HepG2 (cell line): ENCODE measurements around the gene PLEKHH3. TPM values are rescaled to one million over a fixed set of nuclear protein-coding genes. Genes with fewer than 3 reads are reported as not detected.

Source experiments
- AGO1 ChIP-seq: fragments of 200-400 bp; formaldehyde crosslinking; IDR thresholded peaks from 2 replicates; pipeline ENCODE4 v1.6.1; 2017; ENCODE audit warnings: mild to moderate bottlenecking, low read depth, low read length, moderate library complexity; ENCODE audit not compliant: poor library complexity, severe bottlenecking
- BORCS8-MEF2B ChIP-seq: sonication (generic); formaldehyde crosslinking; IDR thresholded peaks from 2 replicates; pipeline ENCODE4 v1.8.0; 2022; ENCODE audit warnings: mild to moderate bottlenecking, missing genetic modification reagents
- CEBPG ChIP-seq: IDR thresholded peaks from 2 replicates; pipeline ENCODE4 v1.6.1; 2016
- ELF1 ChIP-seq: sonication (generic); formaldehyde crosslinking; IDR thresholded peaks from 2 replicates; pipeline ENCODE4 v1.4.0; 2020; ENCODE audit warnings: missing genetic modification reagents
- ETV6 ChIP-seq: sonication (generic); formaldehyde crosslinking; conservative IDR thresholded peaks from 2 replicates; pipeline ENCODE4 v1.4.0; 2020; ENCODE audit warnings: missing genetic modification reagents
- GATA4 ChIP-seq: sonication (generic); IDR thresholded peaks from 2 replicates; pipeline ENCODE4 v1.6.1; 2016; ENCODE audit warnings: antibody characterized with exemption, low read depth, borderline replicate concordance
- GRHL1 ChIP-seq: sonication (generic); formaldehyde crosslinking; conservative IDR thresholded peaks from 2 replicates; pipeline ENCODE4 v1.8.0; 2022; ENCODE audit warnings: missing genetic modification reagents
- HDAC2 ChIP-seq: sonication (generic); formaldehyde crosslinking; IDR thresholded peaks from 2 replicates; pipeline ENCODE4 v1.4.0; 2020; ENCODE audit warnings: missing genetic modification reagents
- HIC2 ChIP-seq: sonication (generic); formaldehyde crosslinking; IDR thresholded peaks from 2 replicates; pipeline ENCODE4 v1.9.0; 2022; ENCODE audit warnings: low read depth, missing genetic modification reagents
- HNRNPK ChIP-seq: fragments of 200-400 bp; formaldehyde crosslinking; IDR thresholded peaks from 2 replicates; pipeline ENCODE4 v1.6.1; 2018; ENCODE audit warnings: low read length, low read depth, moderate library complexity, mild to moderate bottlenecking; ENCODE audit not compliant: poor library complexity, severe bottlenecking
- HNRNPUL1 ChIP-seq: fragments of 200-400 bp; formaldehyde crosslinking; IDR thresholded peaks from 2 replicates; pipeline ENCODE4 v1.6.1; 2017; ENCODE audit warnings: low read depth, mild to moderate bottlenecking, low read length, moderate library complexity
- JDP2 ChIP-seq: sonication (generic); formaldehyde crosslinking; IDR thresholded peaks from 2 replicates; pipeline ENCODE4 v1.8.1; 2022; ENCODE audit warnings: missing genetic modification reagents, borderline replicate concordance
- KAT8 ChIP-seq: IDR thresholded peaks from 2 replicates; pipeline ENCODE4 v1.6.1; 2016; ENCODE audit warnings: missing genetic modification reagents, missing compliant biosample characterization
- KDM3A ChIP-seq: IDR thresholded peaks from 2 replicates; pipeline ENCODE4 v1.6.1; 2018; ENCODE audit warnings: low read depth, missing compliant biosample characterization
- KMT2B ChIP-seq: IDR thresholded peaks from 2 replicates; pipeline ENCODE4 v1.6.1; 2016; ENCODE audit warnings: missing genetic modification reagents, missing compliant biosample characterization
- PHF21A ChIP-seq: sonication (generic); formaldehyde crosslinking; IDR thresholded peaks from 2 replicates; pipeline ENCODE4 v1.5.0; 2020; ENCODE audit warnings: mild to moderate bottlenecking, missing genetic modification reagents
- POLR2G ChIP-seq: fragments of 200-400 bp; formaldehyde crosslinking; IDR thresholded peaks from 2 replicates; pipeline ENCODE4 v1.6.1; 2018; ENCODE audit warnings: mild to moderate bottlenecking, low read depth, low read length, moderate library complexity
- ZFX ChIP-seq: sonication (generic); formaldehyde crosslinking; IDR thresholded peaks from 2 replicates; pipeline ENCODE4 v1.4.0; 2020; ENCODE audit warnings: mild to moderate bottlenecking, low read depth, missing genetic modification reagents, moderate library complexity
- ZMAT3 ChIP-seq: sonication (generic); formaldehyde crosslinking; conservative IDR thresholded peaks from 2 replicates; pipeline ENCODE4 v1.7.0; 2021; ENCODE audit warnings: missing genetic modification reagents
- ZNF205 ChIP-seq: IDR thresholded peaks from 2 replicates; pipeline ENCODE4 v1.6.1; 2018; ENCODE audit warnings: missing biosample characterization, missing genetic modification reagents
- ZNF264 ChIP-seq: sonication (generic); formaldehyde crosslinking; IDR thresholded peaks from 2 replicates; pipeline ENCODE4 v1.4.0; 2020; ENCODE audit warnings: missing genetic modification reagents
- ZNF703 ChIP-seq: sonication (generic); formaldehyde crosslinking; IDR thresholded peaks from 2 replicates; pipeline ENCODE4 v1.5.1; 2020; ENCODE audit warnings: missing genetic modification reagents, mild to moderate bottlenecking, moderate library complexity, borderline replicate concordance
- ZNF792 ChIP-seq: IDR thresholded peaks from 2 replicates; pipeline ENCODE4 v1.6.1; 2016
- polyA plus RNA-seq, 8 experiments: library from polyadenylated mRNA; depleted of rRNA in 3 of 8; stranded (reverse) in 7 of 8; unstranded in 1 of 8; fragments of >200 nt; fragmentation: Illumina TruSeq in 4 of 8; extraction: Trizol in 4 of 8; gene quantifications; 2 replicates each; pipeline versions ENCODE4 v1.2.1 to v1.2.3, GENCODE V29; 2011 to 2016; ENCODE audit warnings: low read depth in 4 of 8, missing spikeins in 1 of 8, mixed read lengths in 1 of 8; ENCODE audit not compliant: insufficient read depth in 1 of 8
- total RNA-seq, 5 experiments: library from RNA; depleted of rRNA; stranded (reverse); fragments of >200 nt; fragmentation: Illumina TruSeq; extraction: Trizol; gene quantifications; 2 replicates each; pipeline ENCODE4 v1.2.3, GENCODE V29; 2016; ENCODE audit warnings: low read depth in 1 of 5
- TF ChIP-seq, protein P1 (sequence below): IDR thresholded peaks from 2 replicates; pipeline ENCODE4 v1.6.1; 2016; ENCODE audit warnings: low read depth, borderline replicate concordance
- TF ChIP-seq, protein P2 (sequence below), 2 experiments: sonication (generic) in 1 of 2; formaldehyde crosslinking in 1 of 2; IDR thresholded peaks; 2 replicates each; pipeline versions ENCODE4 v1.4.0 to v1.6.1; 2018 to 2020; ENCODE audit warnings: missing genetic modification reagents in 2 of 2, borderline replicate concordance in 1 of 2, low read depth in 1 of 2, mild to moderate bottlenecking in 1 of 2, missing biosample characterization in 1 of 2

PLEKHH3 gene
- total and polyA plus RNA-seq, 2 of the 13 experiments (the other 11 are each of a cell fraction or from before 2014, with no cell fraction given) = 6.0 to 19.9 TPM

GRCh38 chr17:42659079-42659931 lies 17.5 kb downstream of the PLEKHH3 start, which contains the start of gene TUBG2 (continued):
- TF ChIP-seq ELF1 = peak; percentile 62
- TF ChIP-seq CEBPG = peak; percentile 3; the same call in 1 of the 2 replicates
- no peak for TF ChIP-seq JDP2 (CRISPR knock-in tag)
- peak; percentile 96 for TF ChIP-seq ZFX (CRISPR knock-in tag)
- no peak for TF ChIP-seq GRHL1
- peak; percentile 71 for TF ChIP-seq ZNF205 (CRISPR knock-in tag)
- TF ChIP-seq HDAC2 = peak; percentile 74
- peak; percentile 83 for TF ChIP-seq KMT2B (CRISPR knock-in tag)
- no peak; the same call in 1 of the 2 replicates for TF ChIP-seq ZNF264 (CRISPR knock-in tag)
- TF ChIP-seq, protein P1, sequence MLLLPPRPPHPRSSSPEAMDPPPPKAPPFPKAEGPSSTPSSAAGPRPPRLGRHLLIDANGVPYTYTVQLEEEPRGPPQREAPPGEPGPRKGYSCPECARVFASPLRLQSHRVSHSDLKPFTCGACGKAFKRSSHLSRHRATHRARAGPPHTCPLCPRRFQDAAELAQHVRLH = peak; percentile 62; the same call in 1 of the 2 replicates
- peak; percentile 100 for TF ChIP-seq HNRNPK
- no peak for TF ChIP-seq ZNF703 (CRISPR knock-in tag)
- peak; percentile 82 for TF ChIP-seq HIC2
- peak; percentile 72 for TF ChIP-seq ZNF792 (CRISPR knock-in tag)
- TF ChIP-seq, protein P2, sequence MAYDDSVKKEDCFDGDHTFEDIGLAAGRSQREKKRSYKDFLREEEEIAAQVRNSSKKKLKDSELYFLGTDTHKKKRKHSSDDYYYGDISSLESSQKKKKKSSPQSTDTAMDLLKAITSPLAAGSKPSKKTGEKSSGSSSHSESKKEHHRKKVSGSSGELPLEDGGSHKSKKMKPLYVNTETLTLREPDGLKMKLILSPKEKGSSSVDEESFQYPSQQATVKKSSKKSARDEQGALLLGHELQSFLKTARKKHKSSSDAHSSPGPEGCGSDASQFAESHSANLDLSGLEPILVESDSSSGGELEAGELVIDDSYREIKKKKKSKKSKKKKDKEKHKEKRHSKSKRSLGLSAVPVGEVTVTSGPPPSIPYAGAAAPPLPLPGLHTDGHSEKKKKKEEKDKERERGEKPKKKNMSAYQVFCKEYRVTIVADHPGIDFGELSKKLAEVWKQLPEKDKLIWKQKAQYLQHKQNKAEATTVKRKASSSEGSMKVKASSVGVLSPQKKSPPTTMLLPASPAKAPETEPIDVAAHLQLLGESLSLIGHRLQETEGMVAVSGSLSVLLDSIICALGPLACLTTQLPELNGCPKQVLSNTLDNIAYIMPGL (CRISPR knock-in tag; IDR thresholded peaks at IDR 0.05; ENCODE audit: borderline replicate concordance in 1 of 2, low read depth in 1 of 2) = peak; percentile 54 to 76; a peak in 3 of 4 replicates
- TF ChIP-seq POLR2G = peak; percentile 92
- peak; percentile 81 for TF ChIP-seq KAT8
- TF ChIP-seq ETV6 = peak; percentile 88
- TF ChIP-seq KDM3A (CRISPR knock-in tag) = 0 out of 2 replicates have a peak, but pooled peaks have one; percentile 50
- peak; percentile 71; the same call in 1 of the 2 replicates for TF ChIP-seq GATA4
- TF ChIP-seq PHF21A = peak; percentile 46; the same call in 1 of the 2 replicates
- TF ChIP-seq HNRNPUL1 = peak; percentile 44; the same call in 1 of the 2 replicates
- TF ChIP-seq BORCS8-MEF2B = peak; percentile 49; the same call in 1 of the 2 replicates
- no peak for TF ChIP-seq AGO1
- TF ChIP-seq ZMAT3 (CRISPR knock-in tag) = peak; percentile 92; the same call in 1 of the 2 replicates
